Keratinocyte (primary cell): Measurements from ENCODE around the gene RECK. TPM values are rescaled to one million over a fixed set of nuclear protein-coding genes. Genes with fewer than 3 reads are reported as not detected.

ENCODE experiments used
- DNase-seq: peaks from one replicate; pipeline ENCODE4 v3.0.0-alpha.2; 2011; ENCODE audit warnings: low read depth, missing footprints, low spot score
- FAIRE-seq: peaks from 2 replicates; lab custom pipeline; 2011; peaks lifted over from hg19 to GRCh38; lab: Jason Lieb, UNC
- H2AFZ ChIP-seq: 2 replicates; pipeline ENCODE4 v1.6.0; 2012; ENCODE audit warnings: low read length, control low read depth, inconsistent platforms; ENCODE audit not compliant: control insufficient read depth
- H3K27ac ChIP-seq: 2 replicates; pipeline ENCODE4 v1.5.1; 2011; ENCODE audit warnings: low read length; ENCODE audit not compliant: control insufficient read depth, insufficient read depth
- H3K27me3 ChIP-seq: 3 replicates; pipeline ENCODE4 v1.6.0; 2011; ENCODE audit warnings: low read length; ENCODE audit not compliant: control insufficient read depth, insufficient read depth; ENCODE audit errors: extremely low read depth
- H3K36me3 ChIP-seq, 2 experiments: 2 replicates in 1 of 2; 3 replicates in 1 of 2; pipeline ENCODE4 v1.5.1; 2011; ENCODE audit warnings: low read length in 2 of 2, mild to moderate bottlenecking in 1 of 2; ENCODE audit not compliant: control insufficient read depth in 2 of 2, insufficient read depth in 2 of 2; ENCODE audit errors: extremely low read depth in 1 of 2
- H3K4me1 ChIP-seq: 3 replicates; pipeline ENCODE4 v1.5.1; 2011; ENCODE audit warnings: low read length; ENCODE audit not compliant: control insufficient read depth, insufficient read depth; ENCODE audit errors: extremely low read depth
- H3K4me2 ChIP-seq: 3 replicates; pipeline ENCODE4 v1.6.0; 2011; ENCODE audit warnings: low read depth, low read length; ENCODE audit not compliant: control insufficient read depth, insufficient read depth; ENCODE audit errors: extremely low read depth
- H3K4me3 ChIP-seq, 3 experiments: fragments of 200-600 bp in 1 of 3; sonication (generic) in 1 of 3; 2 replicates in 2 of 3; 3 replicates in 1 of 3; pipeline ENCODE4 v1.5.1; 2011 to 2016; ENCODE audit warnings: low read length in 3 of 3, mild to moderate bottlenecking in 3 of 3, control low read depth in 2 of 3, inconsistent platforms in 1 of 3, low read depth in 1 of 3, mixed read lengths in 1 of 3, mixed run types in 1 of 3, moderate library complexity in 1 of 3; ENCODE audit not compliant: control insufficient read depth in 2 of 3, insufficient read depth in 2 of 3; ENCODE audit errors: extremely low read depth in 1 of 3
- H3K79me2 ChIP-seq: 2 replicates; pipeline ENCODE4 v1.6.0; 2012; ENCODE audit warnings: low read length; ENCODE audit not compliant: control insufficient read depth, insufficient read depth
- H3K9ac ChIP-seq: 3 replicates; pipeline ENCODE4 v1.6.0; 2011; ENCODE audit warnings: low read length; ENCODE audit not compliant: control insufficient read depth, insufficient read depth; ENCODE audit errors: extremely low read depth
- H3K9me1 ChIP-seq: 3 replicates; pipeline ENCODE4 v1.6.0; 2011; ENCODE audit warnings: low read length; ENCODE audit not compliant: control insufficient read depth, insufficient read depth; ENCODE audit errors: extremely low read depth
- H3K9me3 ChIP-seq: 2 replicates; pipeline ENCODE4 v1.5.1; 2012; ENCODE audit warnings: low read depth, low read length; ENCODE audit not compliant: control insufficient read depth
- H4K20me1 ChIP-seq: 3 replicates; pipeline ENCODE4 v1.6.0; 2011; ENCODE audit warnings: low read length; ENCODE audit not compliant: control insufficient read depth, insufficient read depth; ENCODE audit errors: extremely low read depth
- CTCF ChIP-seq, 3 experiments: IDR thresholded peaks in 1 of 3; conservative IDR thresholded peaks in 1 of 3; optimal IDR thresholded peaks in 1 of 3; 2 replicates in 2 of 3; 3 replicates in 1 of 3; pipeline versions ENCODE3 to v1.5.1; 2011; ENCODE audit warnings: low read length in 3 of 3, mild to moderate bottlenecking in 3 of 3, moderate library complexity in 2 of 3, control low read depth in 1 of 3, inconsistent platforms in 1 of 3; ENCODE audit not compliant: insufficient read depth in 2 of 3; ENCODE audit errors: extremely low read depth in 1 of 3
- EZH2 ChIP-seq: IDR thresholded peaks from one replicate; pipeline ENCODE4 v1.6.1; 2012; ENCODE audit warnings: inconsistent platforms, mild to moderate bottlenecking, low read length, moderate library complexity
- dilution Hi-C: fragments of 300-500 bp; cut with MboI; formaldehyde crosslinking; loops from one replicate; pipeline ENCODE4 v1.7.0; 2020; ENCODE audit warnings: low sequenced_read_pairs; ENCODE audit not compliant: extremely low pct_ligation_motif_present
- polyA plus RNA-seq, 5 experiments: library from polyadenylated mRNA; depleted of rRNA in 3 of 5; stranded (reverse) in 3 of 5; stranded (forward) in 1 of 5; unstranded in 1 of 5; fragments of >200 nt; gene quantifications; 1 replicate in 1 of 5; 2 replicates in 3 of 5; 3 replicates in 1 of 5; pipeline versions ENCODE4 v1.2.1 to v1.2.3, GENCODE V29; 2011 to 2012; ENCODE audit warnings: missing spikeins in 2 of 5, low read depth in 1 of 5, low replicate concordance in 1 of 5

The RECK gene
- polyA plus RNA-seq, 1 donor (not counting 4 experiments of a cell fraction or from before 2014, with no cell fraction given): 4.6 TPM

GRCh38 chr9:36029202-36029601 is 7.5 kb upstream of the RECK start:
- dilution Hi-C loops: no loop called here
- Histone ChIP-seq H3K9me3 (no peaks in the 10 kb centered on the region), H2AFZ (no peak overlapping the region), H3K27ac (peak overlapping the region; percentile 44), H3K4me1 (peaks cover 25% of the 10 kb centered on the region), H3K4me2 (peak overlapping the region; percentile 49), H3K79me2 (no peaks in the 10 kb centered on the region), H3K36me3 (no peaks in the 10 kb centered on the region), H3K9ac (no peak overlapping the region), H3K4me3 (no peak overlapping the region), H3K27me3 (no peaks in the 10 kb centered on the region), H4K20me1 (no peaks in the 10 kb centered on the region), H3K9me1 (no peaks in the 10 kb centered on the region)
- FAIRE-seq (peak; percentile 36), DNase-seq (no peak)
- TF ChIP-seq CTCF (optimal IDR thresholded peaks at IDR 0.05 in 1 of 3, IDR thresholded peaks at IDR 0.05 in 1 of 3, conservative IDR thresholded peaks at IDR 0.05 in 1 of 3; ENCODE audit: extremely low read depth in 1 of 3, insufficient read depth in 2 of 3, low read length in 3 of 3) (no peak), EZH2 (no peak)

GRCh38 chr9:36029765-36030528 is 6.8 kb upstream of the RECK start:
- Histone ChIP-seq H4K20me1 (no peaks in the 10 kb centered on the region), H3K9me1 (no peaks in the 10 kb centered on the region), H3K36me3 (no peaks in the 10 kb centered on the region), H3K79me2 (no peaks in the 10 kb centered on the region), H3K4me2 (peak overlapping the region; percentile 49), H2AFZ (no peak overlapping the region), H3K4me1 (peaks cover 25% of the 10 kb centered on the region), H3K9me3 (no peaks in the 10 kb centered on the region), H3K27ac (peak overlapping the region; percentile 44), H3K4me3 (no peak overlapping the region), H3K9ac (no peak overlapping the region), H3K27me3 (no peaks in the 10 kb centered on the region)
- peak; percentile 89 for DNase-seq
- dilution Hi-C loops: no loop called here
- peak; percentile 86 for FAIRE-seq
- TF ChIP-seq EZH2 (no peak), CTCF (optimal IDR thresholded peaks at IDR 0.05 in 1 of 3, IDR thresholded peaks at IDR 0.05 in 1 of 3, conservative IDR thresholded peaks at IDR 0.05 in 1 of 3; ENCODE audit: extremely low read depth in 1 of 3, insufficient read depth in 2 of 3, low read length in 3 of 3) (no peak)
